Activated T-helper 2 cell treated with anti-CD3 and anti-CD28 coated beads, Interferon-gamma antibody, Interleukin-2, Interleukin-4, amounts not matched to agents 10 μg/mL and 5 μg/mL and 100 μg/mL, durations not matched to agents 14 hours and 24 hours and 36 hours (primary cell): ENCODE data around the gene DOCK3. TPM values are rescaled to one million over a fixed set of nuclear protein-coding genes. Genes with fewer than 3 reads are reported as not detected.
"Not testable (repeated sequence)": the region's sequence is repeated elsewhere in the genome, so short reads cannot be mapped to it uniquely, and the experiment has no call there.

Experiments used
- DNase-seq: peaks from one replicate; pipeline ENCODE4 v3.0.0; 2021; ENCODE audit warnings: low spot score
- H3K27ac Mint-ChIP-seq: one replicate; pipeline ENCODE4 v1.8.0; 2021; ENCODE audit warnings: mixed read lengths
- H3K27me3 Mint-ChIP-seq: one replicate; pipeline ENCODE4 v1.8.0; 2021; ENCODE audit warnings: low read depth, mixed read lengths
- H3K36me3 Mint-ChIP-seq: one replicate; pipeline ENCODE4 v1.8.0; 2021; ENCODE audit warnings: low read depth, mixed read lengths
- H3K4me1 Mint-ChIP-seq: one replicate; pipeline ENCODE4 v1.8.0; 2021; ENCODE audit warnings: low read depth, mixed read lengths
- H3K4me3 Mint-ChIP-seq: one replicate; pipeline ENCODE4 v1.8.0; 2021; ENCODE audit warnings: low read depth, mild to moderate bottlenecking, moderate library complexity, mixed read lengths
- H3K9me3 Mint-ChIP-seq: one replicate; pipeline ENCODE4 v1.8.0; 2021; ENCODE audit warnings: mixed read lengths
- intact Hi-C: fragments of 100-400 bp; cut with micrococcal nuclease; formaldehyde crosslinking; loops from one replicate; pipeline ENCODE4 v1.15.1; 2023
- total RNA-seq: library from RNA; stranded (reverse); gene quantifications from 2 replicates; pipeline ENCODE4 v1.2.3, GENCODE V29; 2022

DOCK3 gene
- total RNA-seq, 1 donor from 2014 or later = 1.4 TPM

GRCh38 chr3:50656417-50657195 is 18.1 kb upstream of the DOCK3 start:
- Mint-ChIP-seq H3K4me3 (no peak overlapping the region), H3K9me3 (no peaks in the 10 kb centered on the region), H3K4me1 (peaks cover 17% of the 10 kb centered on the region), H3K27me3 (no peaks in the 10 kb centered on the region), H3K36me3 (peaks cover 3% of the 10 kb centered on the region), H3K27ac (no peak overlapping the region)
- no peak for DNase-seq
- intact Hi-C loops = no loop called here

GRCh38 chr3:50657407-50657806 is 17.3 kb upstream of the DOCK3 start:
- no peak overlapping the region for H3K4me3 Mint-ChIP-seq
- no peak overlapping the region for H3K27ac Mint-ChIP-seq
- peaks cover 3% of the 10 kb centered on the region for H3K36me3 Mint-ChIP-seq
- H3K27me3 Mint-ChIP-seq = no peaks in the 10 kb centered on the region
- H3K4me1 Mint-ChIP-seq = peaks cover 17% of the 10 kb centered on the region
- intact Hi-C loops = no loop called here
- H3K9me3 Mint-ChIP-seq = no peaks in the 10 kb centered on the region
- no peak for DNase-seq

GRCh38 chr3:50657816-50658215 is 16.9 kb upstream of the DOCK3 start:
- peaks cover 17% of the 10 kb centered on the region for H3K4me1 Mint-ChIP-seq
- no peak for DNase-seq
- H3K9me3 Mint-ChIP-seq = no peaks in the 10 kb centered on the region
- no peak overlapping the region for H3K4me3 Mint-ChIP-seq
- peaks cover 3% of the 10 kb centered on the region for H3K36me3 Mint-ChIP-seq
- H3K27me3 Mint-ChIP-seq = no peaks in the 10 kb centered on the region
- intact Hi-C loops = no loop called here
- H3K27ac Mint-ChIP-seq = no peak overlapping the region

GRCh38 chr3:50658416-50658815 is 16.3 kb upstream of the DOCK3 start:
- Mint-ChIP-seq H3K4me1 (peaks cover 17% of the 10 kb centered on the region), H3K27ac (no peak overlapping the region), H3K4me3 (no peak overlapping the region), H3K36me3 (peaks cover 3% of the 10 kb centered on the region), H3K9me3 (no peaks in the 10 kb centered on the region), H3K27me3 (no peaks in the 10 kb centered on the region)
- DNase-seq = no peak
- intact Hi-C loops = no loop called here

GRCh38 chr3:50658831-50659230 is 15.9 kb upstream of the DOCK3 start:
- peak overlapping the region; percentile 5 for H3K27ac Mint-ChIP-seq
- H3K4me3 Mint-ChIP-seq = no peak overlapping the region
- peaks cover 3% of the 10 kb centered on the region for H3K36me3 Mint-ChIP-seq
- H3K4me1 Mint-ChIP-seq = peaks cover 13% of the 10 kb centered on the region
- no peaks in the 10 kb centered on the region for H3K27me3 Mint-ChIP-seq
- no peaks in the 10 kb centered on the region for H3K9me3 Mint-ChIP-seq
- intact Hi-C loops = no loop called here
- no peak for DNase-seq

- no peak for DNase-seq
- intact Hi-C loops = no loop called here
- Mint-ChIP-seq H3K4me3 (no peak overlapping the region), H3K4me1 (peaks cover 7% of the 10 kb centered on the region), H3K9me3 (no peaks in the 10 kb centered on the region), H3K36me3 (no peaks in the 10 kb centered on the region), H3K27me3 (no peaks in the 10 kb centered on the region), H3K27ac (no peak overlapping the region)
Measured at GRCh38 chr3:50660386-50660785, 14.3 kb upstream of the DOCK3 start.

GRCh38 chr3:50661321-50661837 is 13.3 kb upstream of the DOCK3 start:
- peaks cover 11% of the 10 kb centered on the region for H3K4me1 Mint-ChIP-seq
- H3K36me3 Mint-ChIP-seq = no peaks in the 10 kb centered on the region
- no peak overlapping the region for H3K4me3 Mint-ChIP-seq
- intact Hi-C loops = no loop called here
- DNase-seq = no peak
- H3K9me3 Mint-ChIP-seq = no peaks in the 10 kb centered on the region
- no peak overlapping the region for H3K27ac Mint-ChIP-seq
- H3K27me3 Mint-ChIP-seq = no peaks in the 10 kb centered on the region

GRCh38 chr3:50662408-50662807 is 12.3 kb upstream of the DOCK3 start:
- H3K9me3 Mint-ChIP-seq = no peaks in the 10 kb centered on the region
- no peak for DNase-seq
- no peaks in the 10 kb centered on the region for H3K27me3 Mint-ChIP-seq
- H3K27ac Mint-ChIP-seq = no peak overlapping the region
- H3K4me1 Mint-ChIP-seq = peaks cover 19% of the 10 kb centered on the region
- H3K4me3 Mint-ChIP-seq = no peak overlapping the region
- intact Hi-C loops = no loop called here
- H3K36me3 Mint-ChIP-seq = no peaks in the 10 kb centered on the region

GRCh38 chr3:50665081-50665840 is 9.5 kb upstream of the DOCK3 start:
- DNase-seq = no peak
- H3K27me3 Mint-ChIP-seq = peaks cover under 1% of the 10 kb centered on the region
- H3K36me3 Mint-ChIP-seq = no peaks in the 10 kb centered on the region
- no peak overlapping the region for H3K4me3 Mint-ChIP-seq
- peaks cover 19% of the 10 kb centered on the region for H3K4me1 Mint-ChIP-seq
- intact Hi-C loops = no loop called here
- H3K9me3 Mint-ChIP-seq = no peaks in the 10 kb centered on the region
- peak overlapping the region; percentile 38 for H3K27ac Mint-ChIP-seq

- peak overlapping the region; percentile 10 for H3K27ac Mint-ChIP-seq
- H3K27me3 Mint-ChIP-seq, intact Hi-C loops, H3K36me3 Mint-ChIP-seq, DNase-seq, H3K4me3 Mint-ChIP-seq, H3K9me3 Mint-ChIP-seq: not testable (repeated sequence)
- H3K4me1 Mint-ChIP-seq = peaks cover 19% of the 10 kb centered on the region
Measured at GRCh38 chr3:50665841-50666115, 8.9 kb upstream of the DOCK3 start.

GRCh38 chr3:50666837-50667236 is 7.9 kb upstream of the DOCK3 start:
- Mint-ChIP-seq H3K4me1 (peaks cover 19% of the 10 kb centered on the region), H3K4me3 (no peak overlapping the region), H3K36me3 (no peaks in the 10 kb centered on the region), H3K27me3 (peaks cover 4% of the 10 kb centered on the region), H3K9me3 (no peaks in the 10 kb centered on the region), H3K27ac (no peak overlapping the region)
- intact Hi-C loops = no loop called here
- DNase-seq = no peak

GRCh38 chr3:50671331-50671730 is 3.4 kb upstream of the DOCK3 start:
- Mint-ChIP-seq H3K27ac (no peak overlapping the region), H3K27me3 (peaks cover 31% of the 10 kb centered on the region), H3K4me3 (no peak overlapping the region), H3K36me3 (no peaks in the 10 kb centered on the region), H3K9me3 (no peaks in the 10 kb centered on the region), H3K4me1 (peaks cover 19% of the 10 kb centered on the region)
- intact Hi-C loops = loop anchor here (5.0 kb wide), 1 partner anchor 99 kb away; no protein-coding TSS in a partner anchor
- DNase-seq = no peak

GRCh38 chr3:50672656-50673055 is 2.1 kb upstream of the DOCK3 start:
- H3K4me3 Mint-ChIP-seq = no peak overlapping the region
- no peak for DNase-seq
- no peak overlapping the region for H3K27ac Mint-ChIP-seq
- no peaks in the 10 kb centered on the region for H3K9me3 Mint-ChIP-seq
- H3K4me1 Mint-ChIP-seq = peaks cover 12% of the 10 kb centered on the region
- H3K27me3 Mint-ChIP-seq = peaks cover 37% of the 10 kb centered on the region
- intact Hi-C loops = loop anchor here (5.0 kb wide), 1 partner anchor 100 kb away; no protein-coding TSS in a partner anchor
- H3K36me3 Mint-ChIP-seq = no peaks in the 10 kb centered on the region
